SK-N-MC (cell line): ENCODE data around the gene STAG1.
"Not testable (repeated sequence)": the region's sequence is repeated elsewhere in the genome, so short reads cannot be mapped to it uniquely, and the experiment has no call there.

Source experiments
- EZH2 ChIP-seq: fragments of 200-600 bp; sonication (generic); IDR thresholded peaks from one replicate; pipeline ENCODE4 v1.6.1; 2017; ENCODE audit warnings: antibody characterized with exemption
- POLR2AphosphoS5 ChIP-seq: IDR thresholded peaks from 2 replicates; pipeline ENCODE4 v1.6.1; 2012; ENCODE audit warnings: mild to moderate bottlenecking, low read depth, low read length, borderline replicate concordance

DNA sequence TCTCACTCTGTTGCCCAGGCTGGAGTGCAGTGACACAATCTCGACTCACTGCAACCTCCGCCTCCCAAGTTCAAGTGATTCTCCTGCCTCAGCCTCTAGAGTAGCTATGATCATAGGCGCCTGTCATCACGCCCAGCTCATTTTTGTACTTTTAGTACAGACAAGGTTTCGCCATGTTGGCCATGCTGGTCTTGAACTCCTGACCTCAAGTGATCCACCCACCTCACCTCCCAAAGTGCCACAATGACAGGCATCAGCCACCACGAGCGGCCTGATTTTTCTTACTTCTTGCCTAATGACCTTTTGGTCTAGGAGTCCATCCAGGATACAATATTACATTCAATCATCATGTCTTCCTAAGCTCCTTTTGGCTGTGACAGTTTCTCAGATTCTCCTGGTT lies 146.0 kb downstream of the STAG1 start:
- not testable (repeated sequence) for TF ChIP-seq POLR2AphosphoS5, EZH2
